ENCODE data around the gene GUF1. TPM values are rescaled to one million over a fixed set of nuclear protein-coding genes. Genes with fewer than 3 reads are reported as not detected.
"Not testable (repeated sequence)": the region's sequence is repeated elsewhere in the genome, so short reads cannot be mapped to it uniquely, and the experiment has no call there.

Gene GUF1
- total RNA-seq, 1 donor from 2014 or later, result 14.5 TPM

GRCh38 chr4:44725166-44725565 is 46.9 kb downstream of the GUF1 start:
- H3K27me3 ChIP-seq, result no peaks in the 10 kb centered on the region
- no peaks in the 10 kb centered on the region for H3K4me1 ChIP-seq
- TF ChIP-seq, protein P1, sequence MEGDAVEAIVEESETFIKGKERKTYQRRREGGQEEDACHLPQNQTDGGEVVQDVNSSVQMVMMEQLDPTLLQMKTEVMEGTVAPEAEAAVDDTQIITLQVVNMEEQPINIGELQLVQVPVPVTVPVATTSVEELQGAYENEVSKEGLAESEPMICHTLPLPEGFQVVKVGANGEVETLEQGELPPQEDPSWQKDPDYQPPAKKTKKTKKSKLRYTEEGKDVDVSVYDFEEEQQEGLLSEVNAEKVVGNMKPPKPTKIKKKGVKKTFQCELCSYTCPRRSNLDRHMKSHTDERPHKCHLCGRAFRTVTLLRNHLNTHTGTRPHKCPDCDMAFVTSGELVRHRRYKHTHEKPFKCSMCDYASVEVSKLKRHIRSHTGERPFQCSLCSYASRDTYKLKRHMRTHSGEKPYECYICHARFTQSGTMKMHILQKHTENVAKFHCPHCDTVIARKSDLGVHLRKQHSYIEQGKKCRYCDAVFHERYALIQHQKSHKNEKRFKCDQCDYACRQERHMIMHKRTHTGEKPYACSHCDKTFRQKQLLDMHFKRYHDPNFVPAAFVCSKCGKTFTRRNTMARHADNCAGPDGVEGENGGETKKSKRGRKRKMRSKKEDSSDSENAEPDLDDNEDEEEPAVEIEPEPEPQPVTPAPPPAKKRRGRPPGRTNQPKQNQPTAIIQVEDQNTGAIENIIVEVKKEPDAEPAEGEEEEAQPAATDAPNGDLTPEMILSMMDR (IDR thresholded peaks at IDR 0.05), result no peak
- no peaks in the 10 kb centered on the region for H3K9me3 ChIP-seq
- DNase-seq (ENCODE audit: low spot score in 2 of 2), result no peak
- no peaks in the 10 kb centered on the region for H3K36me3 ChIP-seq
- no peak overlapping the region for H3K27ac ChIP-seq
- H3K4me3 ChIP-seq, result peak overlapping the region; percentile 81 to 88
- intact Hi-C loops (cut with DNase I), result loop anchor here (5.0 kb wide), 1 partner anchor 278 kb away; the partner anchor contains the start of gene KCTD8

DNA sequence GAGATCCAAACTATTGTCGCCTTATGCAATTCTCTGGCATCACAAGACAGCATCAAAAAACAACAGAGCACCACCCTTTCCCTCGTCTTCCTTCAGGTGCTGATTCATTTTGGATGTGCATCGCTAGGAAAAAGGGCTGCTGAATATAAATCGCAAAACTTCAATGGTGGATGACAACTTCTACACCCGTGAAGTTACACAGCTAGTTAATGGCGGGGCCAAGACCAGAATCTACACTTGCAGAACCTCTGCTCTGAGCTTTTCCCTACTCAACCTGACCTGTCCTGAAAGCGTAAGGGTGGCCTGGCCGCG is 47.5 kb downstream of the GUF1 start:
- intact Hi-C loops (cut with DNase I), result loop anchor here (2.0 to 5.0 kb wide), 2 partner anchors 47 to 278 kb away; partner anchors contain the start of genes GUF1 and KCTD8
- H3K27ac ChIP-seq, result peak overlapping the region; percentile 65 to 83
- H3K9me3 ChIP-seq, result no peaks in the 10 kb centered on the region
- H3K4me1 ChIP-seq, result no peaks in the 10 kb centered on the region
- H3K27me3 ChIP-seq, result no peaks in the 10 kb centered on the region
- H3K36me3 ChIP-seq, result no peaks in the 10 kb centered on the region
- TF ChIP-seq, protein P1 (IDR thresholded peaks at IDR 0.05), result no peak
- peak overlapping the region; percentile 81 to 88 for H3K4me3 ChIP-seq
- peak in 1 of 2 donors; percentile 70 for DNase-seq (ENCODE audit: low spot score in 2 of 2)

DNA sequence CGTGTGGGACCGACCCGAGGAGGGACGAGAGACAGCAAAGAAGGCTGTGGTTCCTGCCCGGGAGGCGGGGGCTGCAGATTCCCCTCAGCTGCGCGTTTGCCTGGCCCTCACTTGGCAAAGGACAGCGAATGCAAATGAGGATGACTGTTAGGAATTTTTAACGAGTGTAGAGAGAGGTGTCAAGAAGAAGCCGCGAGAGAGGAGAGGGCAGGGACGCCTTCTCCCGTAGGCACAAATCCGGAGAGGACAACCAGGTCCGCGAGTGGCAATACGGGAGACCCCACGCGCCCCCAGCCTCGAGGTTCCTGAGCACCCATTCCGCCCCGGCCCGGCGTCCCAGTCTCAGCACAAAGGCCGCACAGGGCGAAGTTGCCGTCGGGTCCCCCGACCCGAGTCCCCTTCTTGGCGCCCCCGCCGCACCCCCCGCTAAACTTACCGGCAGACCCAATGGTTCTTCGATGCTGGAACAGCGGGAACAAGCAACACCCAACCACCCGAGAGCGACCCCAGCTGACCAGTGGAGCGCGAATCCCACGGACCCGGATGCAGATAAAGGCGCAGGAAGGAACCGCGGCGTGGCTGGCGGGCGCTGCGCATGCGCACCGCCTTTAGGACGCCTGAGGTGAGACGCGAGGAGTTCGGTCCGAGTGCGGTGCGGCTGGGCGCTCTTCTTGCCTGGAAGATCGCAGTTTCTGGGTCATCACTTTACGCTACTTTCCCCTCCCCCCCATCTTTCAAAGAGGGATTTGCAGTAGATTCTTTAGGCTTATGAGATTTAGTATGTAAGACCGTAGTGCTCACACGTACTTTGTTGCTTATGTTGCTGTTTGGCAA is 48.0 kb downstream of the GUF1 start, which contains the start of gene GNPDA2:
Gene GNPDA2, minus strand, starts transcription at position 519 of the 834 bp plus-strand sequence. CDS start 4,349 bp downstream, outside the sequence.
- DNase-seq (ENCODE audit: low spot score in 2 of 2), result peak; percentile 71 to 96
- Histone ChIP-seq H3K36me3 (no peaks in the 10 kb centered on the region), H3K9me3 (no peaks in the 10 kb centered on the region), H3K4me3 (peak within 1 kb of the TSS; percentile 81 to 88), H3K27ac (peak within 1 kb of the TSS; percentile 65 to 83), H3K4me1 (no peaks in the 10 kb centered on the region), H3K27me3 (no peaks in the 10 kb centered on the region)
- TF ChIP-seq, protein P1 (IDR thresholded peaks at IDR 0.05), result peak in 2 of 3 experiments; percentile 16 to 41
- intact Hi-C loops (cut with DNase I), result loop anchor here (2.0 to 5.0 kb wide), 2 partner anchors 47 to 279 kb away; partner anchors contain the start of genes GUF1 and KCTD8

DNA sequence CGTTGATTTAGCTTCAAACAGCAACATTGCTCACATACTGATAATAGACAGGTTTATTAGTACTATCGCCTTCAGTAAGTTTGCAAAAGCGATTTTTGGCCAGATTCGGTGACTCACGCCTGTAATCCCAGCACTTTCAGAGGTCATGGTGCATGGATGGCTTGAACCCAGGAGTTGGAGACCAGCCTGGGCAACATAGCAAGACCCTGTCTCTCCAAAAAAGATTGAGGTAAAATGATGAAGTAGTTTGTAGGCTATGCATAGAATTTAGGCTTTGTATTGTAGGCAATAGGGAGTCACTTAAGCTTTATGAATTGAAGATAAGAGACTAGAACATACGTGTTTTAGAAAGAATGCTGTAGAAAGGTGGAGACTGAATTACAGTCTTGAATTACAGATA is 49.3 kb downstream of the GUF1 start:
- intact Hi-C loops (cut with DNase I), result loop anchor here (2.0 to 5.0 kb wide), 2 partner anchors 49 to 280 kb away; partner anchors contain the start of genes GUF1 and KCTD8

DNA sequence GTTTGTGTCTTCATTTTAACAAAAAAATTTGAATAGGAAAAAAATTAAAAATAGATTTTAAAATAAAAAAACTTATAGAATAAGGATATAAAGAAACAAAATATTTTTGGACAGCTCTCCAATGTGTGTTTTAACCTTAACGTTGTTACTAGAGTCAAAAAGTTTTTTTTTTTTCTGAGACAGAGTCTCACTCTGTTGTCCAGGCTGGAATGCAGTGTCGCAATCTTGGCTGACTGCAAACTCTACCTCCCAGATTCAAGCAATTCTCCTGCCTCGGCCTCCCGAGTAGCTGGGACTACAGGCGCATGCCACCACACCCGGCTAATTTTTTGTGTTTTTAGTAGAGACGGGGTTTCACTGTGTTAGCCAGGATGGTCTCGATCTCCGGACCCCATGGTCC is 50.5 kb downstream of the GUF1 start:
- H3K9me3 ChIP-seq; DNase-seq (ENCODE audit: low spot score in 2 of 2); H3K4me3 ChIP-seq; H3K36me3 ChIP-seq; H3K27ac ChIP-seq; H3K4me1 ChIP-seq; H3K27me3 ChIP-seq: not testable (repeated sequence)
- intact Hi-C loops (cut with DNase I), result loop anchor here (5.0 kb wide), 1 partner anchor 281 kb away; the partner anchor contains the start of gene KCTD8

More for the DNA sequence above, 49.3 kb downstream of the GUF1 start:
- H3K27ac ChIP-seq, result no peak overlapping the region
- TF ChIP-seq, protein P1 (IDR thresholded peaks at IDR 0.05), result no peak
- peak overlapping the region; percentile 81 to 88 for H3K4me3 ChIP-seq
- H3K36me3 ChIP-seq, result no peaks in the 10 kb centered on the region
- no peak for DNase-seq (ENCODE audit: low spot score in 2 of 2)
- no peaks in the 10 kb centered on the region for H3K9me3 ChIP-seq
- H3K4me1 ChIP-seq, result no peaks in the 10 kb centered on the region
- no peaks in the 10 kb centered on the region for H3K27me3 ChIP-seq

DNA sequence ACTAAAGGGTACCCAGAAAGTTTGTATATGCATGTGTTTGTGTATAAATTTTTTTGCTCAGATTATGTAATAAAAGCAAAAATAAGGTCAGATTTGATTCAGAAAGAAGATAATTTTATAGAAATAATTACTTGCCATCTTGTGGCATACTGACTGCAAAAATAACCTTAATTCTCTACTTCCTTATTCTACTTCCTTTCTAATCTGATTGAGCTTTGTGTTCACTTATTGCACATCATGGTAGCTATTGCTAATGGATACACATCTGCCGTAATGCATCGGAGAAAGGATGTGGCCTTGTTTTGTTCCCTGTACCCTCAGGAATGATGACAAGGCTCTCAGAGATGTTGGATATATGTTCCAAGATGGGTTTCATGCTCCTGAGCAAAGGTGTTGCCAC is 58.7 kb downstream of the GUF1 start:
- DNase-seq (ENCODE audit: low spot score in 2 of 2), result no peak
- no peaks in the 10 kb centered on the region for H3K27me3 ChIP-seq
- intact Hi-C loops (cut with DNase I), result no loop called here
- no peaks in the 10 kb centered on the region for H3K4me1 ChIP-seq
- H3K36me3 ChIP-seq, result no peaks in the 10 kb centered on the region
- no peak overlapping the region for H3K27ac ChIP-seq
- TF ChIP-seq, protein P1 (IDR thresholded peaks at IDR 0.05), result no peak
- no peak overlapping the region for H3K4me3 ChIP-seq
- H3K9me3 ChIP-seq, result no peaks in the 10 kb centered on the region
